ENCODE data around the gene OR2C1. TPM values are rescaled to one million over a fixed set of nuclear protein-coding genes. Genes with fewer than 3 reads are reported as not detected.

The OR2C1 gene
- total RNA-seq, 2 experiments from 2014 or later = not detected

DNA sequence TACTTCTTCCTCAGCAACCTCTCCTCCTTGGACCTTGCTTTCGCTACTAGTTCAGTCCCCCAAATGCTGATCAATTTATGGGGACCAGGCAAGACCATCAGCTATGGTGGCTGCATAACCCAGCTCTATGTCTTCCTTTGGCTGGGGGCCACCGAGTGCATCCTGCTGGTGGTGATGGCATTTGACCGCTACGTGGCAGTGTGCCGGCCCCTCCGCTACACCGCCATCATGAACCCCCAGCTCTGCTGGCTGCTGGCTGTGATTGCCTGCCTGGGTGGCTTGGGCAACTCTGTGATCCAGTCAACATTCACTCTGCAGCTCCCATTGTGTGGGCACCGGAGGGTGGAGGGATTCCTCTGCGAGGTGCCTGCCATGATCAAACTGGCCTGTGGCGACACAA is 429 bp downstream of the OR2C1 start:
- no peak for ATAC-seq (ENCODE audit: poor library complexity)
- H3K4me1 ChIP-seq (ENCODE audit: insufficient read depth, low read length) = peaks cover 6% of the 10 kb centered on the region
- Mint-ChIP-seq H3K36me3 (ENCODE audit: low read depth) (peaks cover 8% of the 10 kb centered on the region), H3K27ac (no peak overlapping the region), H3K27me3 (peaks cover 17% of the 10 kb centered on the region), H3K9me3 (peaks cover 7% of the 10 kb centered on the region), H3K4me3 (no peak overlapping the region), H3K4me1 (ENCODE audit: low read depth) (peaks cover 6% of the 10 kb centered on the region)
- TF ChIP-seq, protein P1, sequence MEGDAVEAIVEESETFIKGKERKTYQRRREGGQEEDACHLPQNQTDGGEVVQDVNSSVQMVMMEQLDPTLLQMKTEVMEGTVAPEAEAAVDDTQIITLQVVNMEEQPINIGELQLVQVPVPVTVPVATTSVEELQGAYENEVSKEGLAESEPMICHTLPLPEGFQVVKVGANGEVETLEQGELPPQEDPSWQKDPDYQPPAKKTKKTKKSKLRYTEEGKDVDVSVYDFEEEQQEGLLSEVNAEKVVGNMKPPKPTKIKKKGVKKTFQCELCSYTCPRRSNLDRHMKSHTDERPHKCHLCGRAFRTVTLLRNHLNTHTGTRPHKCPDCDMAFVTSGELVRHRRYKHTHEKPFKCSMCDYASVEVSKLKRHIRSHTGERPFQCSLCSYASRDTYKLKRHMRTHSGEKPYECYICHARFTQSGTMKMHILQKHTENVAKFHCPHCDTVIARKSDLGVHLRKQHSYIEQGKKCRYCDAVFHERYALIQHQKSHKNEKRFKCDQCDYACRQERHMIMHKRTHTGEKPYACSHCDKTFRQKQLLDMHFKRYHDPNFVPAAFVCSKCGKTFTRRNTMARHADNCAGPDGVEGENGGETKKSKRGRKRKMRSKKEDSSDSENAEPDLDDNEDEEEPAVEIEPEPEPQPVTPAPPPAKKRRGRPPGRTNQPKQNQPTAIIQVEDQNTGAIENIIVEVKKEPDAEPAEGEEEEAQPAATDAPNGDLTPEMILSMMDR (IDR thresholded peaks at IDR 0.05) = no peak
- ChIA-PET CTCF (no interaction called here), POLR2A (no interaction called here)
- peaks cover 8 to 9% of the 10 kb centered on the region in 2 experiments for H3K27me3 ChIP-seq (ENCODE audit: control insufficient read depth in 1 of 2, insufficient read depth in 2 of 2, low read length in 2 of 2)
- intact Hi-C loops (cut with DNase I, micrococcal nuclease) = loop anchor here in 1 of 2 experiments (10.0 kb wide), 1 partner anchor 1481 kb away; the partner anchor contains the start of gene MEIOB
- H3K9me3 ChIP-seq (ENCODE audit: control insufficient read depth in 1 of 2, insufficient read depth in 1 of 2, low read length in 2 of 2) = peaks cover 4 to 28% of the 10 kb centered on the region in 2 experiments
- H3K4me3 ChIP-seq (ENCODE audit: low read length) = no peak overlapping the region
- no peaks in the 10 kb centered on the region for H3K36me3 ChIP-seq (ENCODE audit: insufficient read depth, low read length)
- no peak overlapping the region for H3K27ac ChIP-seq (ENCODE audit: low read depth in 1 of 2, low read length in 2 of 2)
- no peak for DNase-seq

DNA sequence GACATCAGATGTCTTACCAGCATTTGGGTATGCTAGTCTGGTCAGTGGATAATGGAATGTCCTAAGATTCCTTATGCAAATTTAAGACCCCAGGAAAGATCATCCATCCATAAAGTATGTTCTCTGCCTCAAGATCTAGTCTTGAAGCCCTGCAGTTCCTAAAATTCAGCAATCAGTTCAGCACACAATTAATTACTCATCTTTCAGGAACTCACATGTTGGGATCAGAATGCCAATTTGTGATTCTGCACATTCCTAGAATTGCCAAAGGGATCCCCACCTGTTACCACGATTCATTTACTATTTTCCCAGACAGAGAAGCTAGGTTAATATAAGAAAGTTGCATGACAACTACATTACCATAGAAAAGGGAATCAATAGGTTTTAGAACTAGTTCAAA is 3.2 kb downstream of the OR2C1 start:
- POLR2A ChIA-PET = no interaction called here
- H3K4me1 Mint-ChIP-seq (ENCODE audit: low read depth) = peaks cover 6% of the 10 kb centered on the region

DNA sequence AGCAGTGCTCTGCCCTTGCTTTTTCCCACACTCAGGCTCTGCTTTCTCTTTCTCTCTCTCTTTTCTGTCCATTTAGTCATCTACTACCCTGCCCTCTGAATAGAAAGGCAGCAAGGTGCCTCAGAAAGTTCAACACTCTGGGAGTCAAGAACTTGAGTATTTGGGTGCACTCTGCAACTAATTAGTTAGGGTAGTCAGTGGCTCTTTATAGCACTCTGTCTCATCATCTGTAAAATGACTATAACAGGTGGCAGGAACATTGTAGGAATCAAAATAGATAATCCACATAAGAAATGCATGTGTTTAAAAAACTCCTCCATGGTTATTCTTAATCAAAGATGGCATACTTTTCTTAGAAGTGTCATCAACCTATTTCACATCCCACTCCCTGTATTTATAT is 7.2 kb downstream of the OR2C1 start:
- CTCF ChIA-PET = no interaction called here
- Histone ChIP-seq H3K4me1 (ENCODE audit: insufficient read depth, low read length) (peaks cover 17% of the 10 kb centered on the region), H3K27me3 (ENCODE audit: control insufficient read depth in 1 of 2, insufficient read depth in 2 of 2, low read length in 2 of 2) (peaks cover 10 to 13% of the 10 kb centered on the region in 2 experiments), H3K4me3 (ENCODE audit: low read length) (no peak overlapping the region), H3K36me3 (ENCODE audit: insufficient read depth, low read length) (no peaks in the 10 kb centered on the region), H3K9me3 (ENCODE audit: control insufficient read depth in 1 of 2, insufficient read depth in 1 of 2, low read length in 2 of 2) (peaks cover 17 to 36% of the 10 kb centered on the region in 2 experiments), H3K27ac (ENCODE audit: low read depth in 1 of 2, low read length in 2 of 2) (no peak overlapping the region)
- intact Hi-C loops (cut with DNase I, micrococcal nuclease) = no loop called here
- no peak for ATAC-seq (ENCODE audit: poor library complexity)
- Mint-ChIP-seq H3K9me3 (peaks cover 14% of the 10 kb centered on the region), H3K27ac (no peak overlapping the region), H3K27me3 (peaks cover 30% of the 10 kb centered on the region), H3K36me3 (ENCODE audit: low read depth) (peaks cover 26% of the 10 kb centered on the region), H3K4me1 (ENCODE audit: low read depth) (peaks cover 6% of the 10 kb centered on the region), H3K4me3 (no peak overlapping the region)
- POLR2A ChIA-PET = no interaction called here
- no peak for DNase-seq
- TF ChIP-seq, protein P1 (IDR thresholded peaks at IDR 0.05) = no peak

More for the DNA sequence above, 3.2 kb downstream of the OR2C1 start:
- DNase-seq (no peak), ATAC-seq (ENCODE audit: poor library complexity) (no peak)
- H3K27me3 ChIP-seq (ENCODE audit: control insufficient read depth in 1 of 2, insufficient read depth in 2 of 2, low read length in 2 of 2) = peaks cover 10 to 13% of the 10 kb centered on the region in 2 experiments
- H3K9me3 ChIP-seq (ENCODE audit: control insufficient read depth in 1 of 2, insufficient read depth in 1 of 2, low read length in 2 of 2) = peaks cover 4 to 21% of the 10 kb centered on the region in 2 experiments
- intact Hi-C loops (cut with DNase I, micrococcal nuclease) = loop anchor here in 1 of 2 experiments (10.0 kb wide), 1 partner anchor 1484 kb away; the partner anchor contains the start of gene MEIOB
- TF ChIP-seq, protein P1 (IDR thresholded peaks at IDR 0.05) = no peak
- Mint-ChIP-seq H3K9me3 (peaks cover 14% of the 10 kb centered on the region), H3K27ac (no peak overlapping the region), H3K4me3 (no peak overlapping the region), H3K36me3 (ENCODE audit: low read depth) (peaks cover 18% of the 10 kb centered on the region), H3K27me3 (peaks cover 35% of the 10 kb centered on the region)
- no peak overlapping the region for H3K27ac ChIP-seq (ENCODE audit: low read depth in 1 of 2, low read length in 2 of 2)
- peaks cover 1% of the 10 kb centered on the region for H3K4me1 ChIP-seq (ENCODE audit: insufficient read depth, low read length)
- CTCF ChIA-PET = no interaction called here
- H3K36me3 ChIP-seq (ENCODE audit: insufficient read depth, low read length) = no peaks in the 10 kb centered on the region
- no peak overlapping the region for H3K4me3 ChIP-seq (ENCODE audit: low read length)
